Epithelial cell of proximal tubule (primary cell): ENCODE measurements around the gene CCM2. TPM values are rescaled to one million over a fixed set of nuclear protein-coding genes. Genes with fewer than 3 reads are reported as not detected.

Experiments
- DNase-seq: peaks from one replicate; pipeline ENCODE4 v3.0.0-alpha.2; 2011; ENCODE audit warnings: low read depth
- H3K4me3 ChIP-seq: 2 replicates; pipeline ENCODE4 v1.5.1; 2011; ENCODE audit warnings: low read depth, mild to moderate bottlenecking, low read length
- CTCF ChIP-seq: conservative IDR thresholded peaks from 2 replicates; pipeline ENCODE4 v1.5.1; 2012; ENCODE audit warnings: low read depth, mild to moderate bottlenecking, low read length
- total RNA-seq: library from RNA; depleted of rRNA; stranded (reverse); fragments of >200 nt; gene quantifications from 2 replicates; pipeline ENCODE4 v1.2.3, GENCODE V29; 2015

Gene CCM2
- total RNA-seq, 1 donor from 2014 or later, result 49.2 TPM

- TF ChIP-seq CTCF, result no peak
- no peak overlapping the region for H3K4me3 ChIP-seq
- DNase-seq, result no peak
These were observed 76.1 kb downstream of the CCM2 start for GRCh38 chr7:45075871-45076796.

GRCh38 chr7:45076946-45077345 is 76.9 kb downstream of the CCM2 start:
- DNase-seq, result no peak
- H3K4me3 ChIP-seq, result no peak overlapping the region
- TF ChIP-seq CTCF, result no peak

GRCh38 chr7:45077579-45077978 is 77.6 kb downstream of the CCM2 start:
- no peak for TF ChIP-seq CTCF
- DNase-seq, result no peak

GRCh38 chr7:45078125-45078681 is 78.2 kb downstream of the CCM2 start:
- H3K4me3 ChIP-seq, result no peak overlapping the region
- TF ChIP-seq CTCF, result peak; percentile 2
- no peak for DNase-seq

More at GRCh38 chr7:45077579-45077978, 77.6 kb downstream of the CCM2 start:
- H3K4me3 ChIP-seq, result no peak overlapping the region

- no peak for TF ChIP-seq CTCF
- H3K4me3 ChIP-seq, result no peak overlapping the region
- DNase-seq, result no peak
These were observed 80.4 kb downstream of the CCM2 start for GRCh38 chr7:45080265-45080957.

GRCh38 chr7:45080958-45081669 is 81.1 kb downstream of the CCM2 start:
- no peak for TF ChIP-seq CTCF
- no peak overlapping the region for H3K4me3 ChIP-seq
- no peak for DNase-seq
